Activated B cell treated with CpG ODN at 0.5 μM for 24 hours (primary cell): ENCODE measurements around the gene ISG15. TPM values are rescaled to one million over a fixed set of nuclear protein-coding genes. Genes with fewer than 3 reads are reported as not detected.
"Not testable (repeated sequence)": the region's sequence is repeated elsewhere in the genome, so short reads cannot be mapped to it uniquely, and the experiment has no call there.

Source experiments
- ATAC-seq: fragments of 200-7000 bp; cut with Tn5 transposase; one replicate; pipeline ENCODE4 v1.10.0; 2021; ENCODE audit warnings: low read depth, mild to moderate bottlenecking, moderate library complexity
- CTCF ChIA-PET: fragments of 350-600 bp; sonication (Branson Sonifier 250); formaldehyde crosslinking; loops from one replicate; lab custom pipeline; 2021; ENCODE audit warnings: antibody characterized with exemption; lab: Charles Lee
- POLR2A ChIA-PET: fragments of 350-600 bp; sonication (Branson Sonifier 250); formaldehyde crosslinking; loops from one replicate; lab custom pipeline; 2021; ENCODE audit warnings: antibody characterized with exemption; lab: Charles Lee
- DNase-seq: peaks from one replicate; pipeline ENCODE4 v3.0.0; 2022
- H3K27ac Mint-ChIP-seq: one replicate; pipeline ENCODE4 v1.8.0; 2020; ENCODE audit warnings: mixed read lengths
- H3K27me3 Mint-ChIP-seq: one replicate; pipeline ENCODE4 v1.8.0; 2021; ENCODE audit warnings: mixed read lengths
- H3K36me3 Mint-ChIP-seq: one replicate; pipeline ENCODE4 v1.8.0; 2021; ENCODE audit warnings: low read depth, mixed read lengths
- H3K4me1 Mint-ChIP-seq: one replicate; pipeline ENCODE4 v1.8.0; 2021; ENCODE audit warnings: mixed read lengths
- H3K4me3 Mint-ChIP-seq: one replicate; pipeline ENCODE4 v1.8.0; 2020; ENCODE audit warnings: mild to moderate bottlenecking, mixed read lengths
- H3K9me3 Mint-ChIP-seq: one replicate; pipeline ENCODE4 v1.8.0; 2020; ENCODE audit warnings: mixed read lengths
- intact Hi-C: fragments of 100-400 bp; cut with micrococcal nuclease; formaldehyde crosslinking; loops from one replicate; pipeline ENCODE4 v1.15.1; 2024
- total RNA-seq: library from RNA; stranded (reverse); gene quantifications from 2 replicates; pipeline ENCODE4 v1.2.3, GENCODE V29; 2022
- TF ChIP-seq, protein P1 (sequence below): fragments of 200-600 bp; IDR thresholded peaks from one replicate; pipeline ENCODE4 v1.8.0; 2022; ENCODE audit warnings: antibody characterized with exemption, mild to moderate bottlenecking

Gene ISG15
- total RNA-seq, 1 donor from 2014 or later, result 25.8 TPM

DNA sequence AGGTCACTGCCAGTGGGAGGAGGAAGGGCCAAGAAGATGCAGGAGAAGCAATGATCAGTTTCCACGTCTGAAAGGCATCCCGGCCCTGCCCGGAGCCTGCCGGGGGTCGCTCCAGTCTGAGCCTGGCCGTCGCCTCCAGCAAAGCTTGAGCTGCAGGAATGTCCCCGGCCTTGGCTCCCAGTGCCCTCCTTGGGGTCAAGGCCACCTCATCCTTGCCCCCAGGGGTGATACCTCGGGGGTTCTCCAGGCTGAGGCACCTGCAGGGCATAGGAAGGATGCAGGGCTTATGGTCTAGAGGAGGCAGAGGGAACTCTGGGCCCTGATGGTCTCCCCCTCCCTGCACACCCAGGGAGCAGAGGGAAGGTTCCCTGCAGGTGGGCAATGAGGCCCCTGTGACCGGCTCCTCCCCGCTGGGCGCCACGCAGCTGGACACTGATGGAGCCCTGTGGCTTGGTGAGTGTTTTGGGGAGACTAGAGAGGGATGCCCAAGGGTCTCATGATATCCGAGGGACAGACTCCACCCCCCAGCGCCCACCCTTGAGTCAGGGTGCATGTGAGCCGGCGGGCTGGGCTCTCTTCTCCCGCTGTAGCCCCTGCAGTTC, 40.9 kb downstream of the ISG15 start:
- Mint-ChIP-seq H3K27ac (no peak overlapping the region), H3K36me3 (no peaks in the 10 kb centered on the region), H3K4me3 (no peak overlapping the region), H3K27me3 (peaks cover 11% of the 10 kb centered on the region), H3K4me1 (peaks cover 16% of the 10 kb centered on the region), H3K9me3 (no peaks in the 10 kb centered on the region)
- POLR2A ChIA-PET, result interaction anchor here (0.7 kb wide), 1 partner anchor 10 kb away, joined by 3 read pairs; no protein-coding TSS in a partner anchor
- ATAC-seq, result no peak
- CTCF ChIA-PET, result no interaction called here
- TF ChIP-seq, protein P1, sequence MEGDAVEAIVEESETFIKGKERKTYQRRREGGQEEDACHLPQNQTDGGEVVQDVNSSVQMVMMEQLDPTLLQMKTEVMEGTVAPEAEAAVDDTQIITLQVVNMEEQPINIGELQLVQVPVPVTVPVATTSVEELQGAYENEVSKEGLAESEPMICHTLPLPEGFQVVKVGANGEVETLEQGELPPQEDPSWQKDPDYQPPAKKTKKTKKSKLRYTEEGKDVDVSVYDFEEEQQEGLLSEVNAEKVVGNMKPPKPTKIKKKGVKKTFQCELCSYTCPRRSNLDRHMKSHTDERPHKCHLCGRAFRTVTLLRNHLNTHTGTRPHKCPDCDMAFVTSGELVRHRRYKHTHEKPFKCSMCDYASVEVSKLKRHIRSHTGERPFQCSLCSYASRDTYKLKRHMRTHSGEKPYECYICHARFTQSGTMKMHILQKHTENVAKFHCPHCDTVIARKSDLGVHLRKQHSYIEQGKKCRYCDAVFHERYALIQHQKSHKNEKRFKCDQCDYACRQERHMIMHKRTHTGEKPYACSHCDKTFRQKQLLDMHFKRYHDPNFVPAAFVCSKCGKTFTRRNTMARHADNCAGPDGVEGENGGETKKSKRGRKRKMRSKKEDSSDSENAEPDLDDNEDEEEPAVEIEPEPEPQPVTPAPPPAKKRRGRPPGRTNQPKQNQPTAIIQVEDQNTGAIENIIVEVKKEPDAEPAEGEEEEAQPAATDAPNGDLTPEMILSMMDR, result no peak
- no peak for DNase-seq
- intact Hi-C loops, result no loop called here

DNA sequence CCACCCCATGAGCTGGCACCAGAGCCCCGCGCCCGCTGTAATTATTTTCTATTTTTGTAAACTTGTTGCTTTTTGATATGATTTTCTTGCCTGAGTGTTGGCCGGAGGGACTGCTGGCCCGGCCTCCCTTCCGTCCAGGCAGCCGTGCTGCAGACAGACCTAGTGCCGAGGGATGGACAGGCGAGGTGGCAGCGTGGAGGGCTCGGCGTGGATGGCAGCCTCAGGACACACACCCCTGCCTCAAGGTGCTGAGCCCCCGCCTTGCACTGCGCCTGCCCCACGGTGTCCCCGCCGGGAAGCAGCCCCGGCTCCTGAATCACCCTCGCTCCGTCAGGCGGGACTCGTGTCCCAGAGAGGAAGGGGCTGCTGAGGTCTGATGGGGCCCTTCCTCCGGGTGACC, 41.7 kb downstream of the ISG15 start:
- Mint-ChIP-seq H3K4me3 (no peak overlapping the region), H3K4me1 (peaks cover 17% of the 10 kb centered on the region), H3K27me3 (peaks cover 11% of the 10 kb centered on the region), H3K9me3 (no peaks in the 10 kb centered on the region), H3K36me3 (no peaks in the 10 kb centered on the region), H3K27ac (no peak overlapping the region)
- TF ChIP-seq, protein P1, result no peak
- ATAC-seq (no peak), DNase-seq (no peak)
- CTCF ChIA-PET, result no interaction called here
- intact Hi-C loops, result no loop called here
- POLR2A ChIA-PET, result interaction anchor here (1.0 kb wide), 1 partner anchor 14 kb away, joined by 3 read pairs; no protein-coding TSS in a partner anchor

DNA sequence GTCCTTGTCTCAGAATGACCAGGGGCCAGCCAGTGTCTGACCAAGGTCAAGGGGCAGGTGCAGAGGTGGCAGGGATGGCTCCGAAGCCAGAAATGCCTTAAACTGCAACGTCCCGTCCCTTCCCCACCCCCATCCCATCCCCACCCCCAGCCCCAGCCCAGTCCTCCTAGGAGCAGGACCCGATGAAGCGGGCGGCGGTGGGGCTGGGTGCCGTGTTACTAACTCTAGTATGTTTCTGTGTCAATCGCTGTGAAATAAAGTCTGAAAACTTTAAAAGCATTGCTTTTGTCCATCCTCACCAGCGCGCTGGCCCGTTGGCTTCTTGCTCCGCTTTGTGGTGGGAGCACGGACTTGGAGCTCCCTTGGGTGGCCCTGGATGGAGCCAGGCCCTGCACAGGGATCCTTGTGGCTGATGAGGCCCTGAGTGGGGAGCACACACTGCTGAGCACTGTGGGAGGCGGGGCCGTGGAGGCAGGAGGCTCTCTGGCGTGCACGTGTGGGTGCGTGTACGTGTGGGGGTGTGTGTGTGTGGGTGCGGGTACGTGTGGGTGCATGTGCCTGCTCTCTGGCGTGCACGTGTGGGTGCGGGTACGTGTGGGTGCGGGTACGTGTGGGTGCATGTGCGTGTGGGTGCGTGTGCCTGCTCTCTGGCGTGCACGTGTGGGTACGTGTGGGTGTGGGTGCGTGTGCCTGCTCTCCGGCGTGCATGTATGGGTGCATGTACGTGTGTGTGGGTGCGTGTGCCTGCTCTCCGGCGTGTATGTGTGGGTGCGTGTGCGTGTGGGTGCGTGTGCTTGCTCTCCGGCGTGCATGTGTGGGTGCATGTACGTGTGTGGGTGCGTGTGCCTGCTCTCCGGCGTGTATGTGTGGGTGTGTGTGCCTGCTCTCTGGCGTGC, 42.8 kb downstream of the ISG15 start:
- no peaks in the 10 kb centered on the region for H3K36me3 Mint-ChIP-seq
- H3K4me3 Mint-ChIP-seq, result no peak overlapping the region
- H3K27me3 Mint-ChIP-seq, result peaks cover 17% of the 10 kb centered on the region
- POLR2A ChIA-PET, result interaction anchor here (1.0 kb wide), 1 partner anchor 16 kb away, joined by 3 read pairs; no protein-coding TSS in a partner anchor
- TF ChIP-seq, protein P1, result no peak
- H3K27ac Mint-ChIP-seq, result no peak overlapping the region
- no peak for ATAC-seq
- CTCF ChIA-PET, result no interaction called here
- no peaks in the 10 kb centered on the region for H3K9me3 Mint-ChIP-seq
- H3K4me1 Mint-ChIP-seq, result peaks cover 21% of the 10 kb centered on the region
- DNase-seq, result no peak
- intact Hi-C loops, result no loop called here

DNA sequence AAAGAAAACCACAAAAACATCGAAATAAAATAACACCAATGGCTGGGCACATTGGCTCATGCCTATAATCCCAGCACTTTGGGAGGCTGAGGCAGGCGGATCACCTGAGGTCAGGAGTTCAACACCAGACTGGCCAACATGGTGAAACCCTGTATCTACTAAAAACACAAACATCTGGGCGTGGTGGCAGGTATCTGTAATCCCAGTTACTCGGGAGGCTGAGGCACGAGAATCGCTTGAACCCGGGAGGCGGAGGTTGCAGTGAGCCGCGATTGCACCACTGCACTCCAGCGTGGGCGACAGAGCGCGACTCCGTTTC, 44.4 kb downstream of the ISG15 start:
- H3K36me3 Mint-ChIP-seq, DNase-seq, ATAC-seq, intact Hi-C loops, H3K27ac Mint-ChIP-seq, H3K9me3 Mint-ChIP-seq, CTCF ChIA-PET: not testable (repeated sequence)
- POLR2A ChIA-PET, result interaction anchor here (0.6 to 9.0 kb wide), 5 partner anchors 13 to 136 kb away, joined by 3 to 159 read pairs (median 8); no protein-coding TSS in a partner anchor
- Mint-ChIP-seq H3K4me1 (peaks cover 28% of the 10 kb centered on the region), H3K27me3 (peaks cover 18% of the 10 kb centered on the region), H3K4me3 (peak overlapping the region; percentile 80)

DNA sequence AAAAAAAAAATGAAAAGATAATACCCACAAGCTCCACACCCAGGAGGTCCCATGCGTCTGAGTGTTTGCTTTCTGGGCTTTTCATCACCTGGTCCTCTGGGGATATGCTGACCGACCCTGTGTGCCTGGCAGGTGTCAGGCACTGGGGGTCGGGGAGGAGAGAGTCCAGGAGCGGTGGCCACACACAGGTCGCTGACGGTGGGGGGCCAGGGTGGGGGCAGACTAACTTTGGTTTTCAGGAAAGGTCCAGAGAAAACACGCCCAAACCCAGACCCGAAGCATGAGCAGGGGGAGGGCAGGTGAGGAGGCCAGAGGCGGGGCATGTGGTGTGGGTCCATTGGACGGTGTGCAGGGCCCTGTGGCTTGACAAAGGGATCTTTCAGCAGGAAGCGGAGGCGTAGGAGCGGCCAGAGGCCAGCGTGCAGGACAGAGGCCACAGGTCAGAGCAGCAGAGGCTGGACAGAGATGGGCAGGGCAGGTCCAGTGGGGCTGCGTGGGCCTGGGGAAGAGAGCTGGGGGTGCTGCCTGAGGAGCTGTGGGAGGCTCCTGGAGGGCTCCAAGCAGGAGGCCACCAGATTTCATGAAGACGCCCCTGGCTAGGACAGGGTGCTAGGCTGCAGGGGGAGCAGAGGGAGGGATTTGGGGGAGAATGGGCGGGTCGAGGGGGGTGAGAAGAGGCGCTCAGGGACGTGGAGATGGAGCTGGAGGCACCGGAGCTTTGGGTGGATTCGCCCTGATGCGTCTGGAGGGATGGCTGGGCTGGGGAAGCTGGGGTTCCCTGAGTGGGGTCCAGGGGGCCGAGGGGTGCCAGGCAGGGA, 45.0 kb downstream of the ISG15 start:
- peaks cover 32% of the 10 kb centered on the region for H3K4me1 Mint-ChIP-seq
- H3K36me3 Mint-ChIP-seq, result no peaks in the 10 kb centered on the region
- ChIA-PET POLR2A (interaction anchor here (0.6 to 9.0 kb wide), 9 partner anchors 7 to 135 kb away, joined by 3 to 159 read pairs (median 5); partner anchors contain the start of genes AGRN, C1orf159 and ISG15), CTCF (no interaction called here)
- ATAC-seq (no peak), DNase-seq (no peak)
- peaks cover 18% of the 10 kb centered on the region for H3K27me3 Mint-ChIP-seq
- TF ChIP-seq, protein P1, result no peak
- intact Hi-C loops, result no loop called here
- peak overlapping the region; percentile 80 for H3K4me3 Mint-ChIP-seq
- H3K9me3 Mint-ChIP-seq, result no peaks in the 10 kb centered on the region
- no peak overlapping the region for H3K27ac Mint-ChIP-seq
